Measurements from ENCODE around the gene GPRC5C. TPM values are rescaled to one million over a fixed set of nuclear protein-coding genes. Genes with fewer than 3 reads are reported as not detected.

Gene GPRC5C
- total RNA-seq: 62.9 TPM

DNA sequence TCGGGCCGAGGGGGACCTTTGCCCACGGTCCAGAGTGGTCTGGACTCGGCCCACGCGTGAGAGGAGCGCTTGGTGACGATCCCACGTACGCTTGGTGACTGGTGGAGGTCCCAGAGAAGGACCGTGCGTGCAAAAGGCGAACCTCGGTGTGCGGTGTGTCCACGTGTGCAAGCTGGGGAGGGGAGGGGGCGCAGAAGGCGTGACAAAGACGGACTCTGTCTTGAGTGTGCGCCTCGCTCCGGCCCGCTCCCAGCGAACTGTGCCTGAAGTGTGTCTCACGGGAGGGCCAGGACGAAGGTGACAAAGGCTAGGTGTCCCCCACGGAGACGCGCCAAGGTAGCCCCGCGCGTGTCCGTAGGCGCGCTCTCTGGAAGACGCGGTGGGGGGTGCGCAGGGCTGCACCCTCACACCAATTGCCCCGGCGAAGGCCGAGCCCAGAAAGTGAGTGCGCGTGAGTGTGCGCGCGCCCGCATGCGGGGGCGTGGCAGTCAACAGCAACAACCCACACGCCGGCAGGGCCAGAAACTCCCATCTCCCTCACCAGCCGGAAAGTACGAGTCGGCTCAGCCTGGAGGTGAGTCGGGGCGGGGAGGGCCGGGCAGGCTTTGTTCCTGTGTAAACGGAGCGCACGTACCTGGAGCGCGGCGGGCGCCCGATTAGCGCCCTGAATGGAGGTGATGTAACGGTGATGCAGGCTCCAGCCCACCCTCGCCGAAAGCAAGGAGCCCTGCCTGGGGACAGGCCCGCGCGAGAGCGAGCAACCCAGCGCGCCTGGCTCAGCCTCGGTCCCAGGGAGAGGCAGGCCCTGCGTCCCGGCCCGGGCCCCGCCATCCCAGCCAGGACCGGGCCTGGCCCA is at the start of gene GPRC5C:
Gene GPRC5C, plus strand, starts transcription at position 521 of the 856 bp plus-strand sequence. CDS start 7,689 bp downstream, outside the sequence.
- intact Hi-C loops (cut with DNase I): no loop called here
- peak; percentile 78 for DNase-seq (ENCODE audit: low spot score)
- ATAC-seq: peak; percentile 80

- intact Hi-C loops (cut with DNase I): loop anchor here (5.0 kb wide), 1 partner anchor 74 kb away; no protein-coding TSS in a partner anchor
- ATAC-seq: no peak
- no peak for DNase-seq (ENCODE audit: low spot score)
These were observed 48.7 kb upstream of the GPRC5C start for GRCh38 chr17:74383141-74383540.

- intact Hi-C loops (cut with DNase I): no loop called here
- ATAC-seq (no peak), DNase-seq (ENCODE audit: low spot score) (no peak)
These were observed 46.7 kb upstream of the GPRC5C start for GRCh38 chr17:74385201-74385600.

DNA sequence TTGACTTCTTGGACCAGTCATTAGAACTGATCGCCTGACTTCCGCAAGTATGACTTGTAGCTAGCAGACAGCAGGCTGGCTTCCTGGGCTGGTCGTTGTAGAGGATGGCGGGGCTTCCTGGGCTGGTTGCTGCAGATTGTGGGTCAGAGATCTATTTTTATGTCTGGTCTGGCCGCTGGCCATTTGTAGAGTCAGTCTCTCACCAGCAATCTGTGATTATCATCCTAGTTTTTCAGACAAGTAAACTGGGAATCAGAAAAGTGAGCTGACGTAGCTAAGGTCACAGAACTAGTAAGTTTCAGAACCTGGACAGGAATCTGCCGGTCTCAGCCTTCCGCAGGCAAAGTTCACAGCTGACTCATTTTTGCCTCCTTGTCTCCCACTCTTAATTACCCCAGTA is 45.5 kb upstream of the GPRC5C start:
- intact Hi-C loops (cut with DNase I): no loop called here
- no peak for ATAC-seq
- no peak for DNase-seq (ENCODE audit: low spot score)

GRCh38 chr17:74387365-74388218 is 44.3 kb upstream of the GPRC5C start:
- ATAC-seq (no peak), DNase-seq (ENCODE audit: low spot score) (no peak)
- intact Hi-C loops (cut with DNase I): no loop called here

- ATAC-seq (no peak), DNase-seq (ENCODE audit: low spot score) (no peak)
- intact Hi-C loops (cut with DNase I): no loop called here
These were observed 42.7 kb upstream of the GPRC5C start for GRCh38 chr17:74389084-74389753.

GRCh38 chr17:74389937-74390679 is 41.8 kb upstream of the GPRC5C start:
- ATAC-seq: no peak
- no peak for DNase-seq (ENCODE audit: low spot score)
- intact Hi-C loops (cut with DNase I): no loop called here

DNA sequence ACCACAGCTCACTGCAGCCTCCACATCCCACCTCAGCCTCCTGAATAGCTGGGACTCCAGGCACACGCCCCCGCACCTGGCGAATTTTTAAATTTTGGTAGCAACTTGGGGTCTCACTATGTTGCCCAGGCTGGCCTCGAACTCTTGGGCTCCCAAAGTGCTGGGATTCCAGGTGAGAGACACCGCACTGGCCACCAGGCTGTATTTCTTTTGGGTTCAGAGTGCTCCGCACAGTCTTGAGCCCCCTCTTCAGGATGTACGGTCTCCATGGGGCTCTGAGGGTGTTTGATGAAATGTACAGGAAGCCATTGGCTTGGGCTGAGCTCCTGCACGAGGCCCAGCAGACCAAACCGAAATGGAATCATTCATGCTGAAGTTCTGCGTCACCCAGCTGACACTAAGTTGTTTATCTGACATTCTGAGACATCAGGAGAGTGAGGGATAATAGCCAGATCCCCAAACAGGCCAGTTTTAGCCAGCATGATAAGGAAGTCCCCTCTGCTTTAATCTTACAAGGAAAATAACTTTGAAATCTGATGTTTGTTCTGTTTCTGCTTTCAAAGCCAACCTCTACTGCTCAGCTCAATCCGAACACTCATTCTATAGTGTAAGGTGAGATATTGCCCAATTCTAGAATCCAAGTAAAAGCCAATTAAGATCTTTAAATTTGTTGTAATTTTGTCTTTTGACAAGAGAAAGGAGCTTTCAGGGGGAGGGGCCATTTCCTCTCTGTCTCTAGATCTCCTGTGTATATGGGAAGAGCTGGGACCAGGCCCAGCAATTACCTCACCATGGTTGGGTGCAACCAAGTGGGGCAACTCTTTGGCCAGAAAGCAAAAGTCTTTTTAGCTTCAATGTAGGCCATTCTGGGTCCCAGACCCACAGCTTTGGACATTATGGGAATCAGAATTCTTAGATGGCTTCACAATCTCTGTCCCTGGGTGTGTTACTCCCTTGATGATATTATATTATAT is 40.9 kb upstream of the GPRC5C start:
- intact Hi-C loops (cut with DNase I): no loop called here
- DNase-seq (ENCODE audit: low spot score) (no peak), ATAC-seq (no peak)

DNA sequence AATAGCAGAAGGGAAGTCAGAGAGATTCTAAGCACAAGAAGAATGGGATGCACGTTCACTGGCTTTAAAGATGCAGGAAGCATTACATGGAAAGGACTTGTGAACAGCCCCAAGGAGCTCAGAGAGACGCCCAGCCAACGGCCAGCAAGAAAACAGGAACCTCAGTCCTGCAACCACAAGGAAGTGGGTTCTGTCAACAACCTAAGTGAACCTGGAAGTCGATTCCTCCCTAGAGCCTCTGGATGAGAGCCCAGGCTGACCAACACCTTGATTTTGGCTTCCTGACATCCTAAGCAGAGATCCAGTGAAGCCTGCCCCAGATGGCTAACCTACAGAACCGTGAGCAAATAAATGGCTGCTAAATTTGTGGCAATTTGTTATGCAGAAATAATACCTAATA is 40.1 kb upstream of the GPRC5C start:
- ATAC-seq (no peak), DNase-seq (ENCODE audit: low spot score) (no peak)
- intact Hi-C loops (cut with DNase I): no loop called here

- ATAC-seq: no peak
- no peak for DNase-seq (ENCODE audit: low spot score)
- intact Hi-C loops (cut with DNase I): no loop called here
These were observed 39.0 kb upstream of the GPRC5C start for GRCh38 chr17:74392848-74393247.

- intact Hi-C loops (cut with DNase I): no loop called here
- ATAC-seq: no peak
- DNase-seq (ENCODE audit: low spot score): no peak
These were observed 38.4 kb upstream of the GPRC5C start for GRCh38 chr17:74393346-74393942.

DNA sequence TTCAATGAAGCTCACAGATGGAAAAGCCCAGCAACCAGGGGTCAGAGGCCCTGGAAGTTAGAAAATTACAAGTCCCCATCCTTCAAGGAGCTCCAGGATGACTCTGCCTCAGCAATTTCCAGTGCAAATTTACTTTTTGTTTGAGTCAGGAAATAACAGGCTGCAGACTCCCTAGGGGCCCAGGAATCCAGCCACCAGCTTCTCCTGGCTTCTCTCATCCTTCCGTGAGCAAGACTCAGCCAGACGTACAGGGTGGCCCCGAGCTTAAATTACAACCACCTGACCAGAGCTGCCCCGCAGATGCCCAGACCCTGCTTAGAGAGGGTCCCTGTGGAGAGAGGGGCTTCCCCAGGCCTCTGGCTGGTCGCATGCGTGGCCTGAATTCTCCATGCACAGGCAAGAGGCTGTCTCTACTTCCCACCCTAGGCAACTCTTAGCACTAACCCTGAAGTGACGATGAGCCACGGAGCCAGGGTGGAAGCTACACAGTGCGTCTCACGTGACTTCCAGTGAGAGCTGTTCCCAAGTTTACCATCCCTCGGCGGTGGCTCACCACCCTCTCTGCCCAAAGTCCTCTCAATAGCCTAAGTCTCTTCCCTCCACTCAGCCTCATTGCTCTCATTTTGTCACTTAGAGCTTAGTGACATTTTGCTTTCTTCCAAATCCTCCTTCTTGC is 37.5 kb upstream of the GPRC5C start:
- ATAC-seq (no peak), DNase-seq (ENCODE audit: low spot score) (no peak)
- intact Hi-C loops (cut with DNase I): no loop called here

GRCh38 chr17:74394977-74395376 is 36.9 kb upstream of the GPRC5C start:
- DNase-seq (ENCODE audit: low spot score) (no peak), ATAC-seq (no peak)
- intact Hi-C loops (cut with DNase I): no loop called here

- intact Hi-C loops (cut with DNase I): no loop called here
- no peak for ATAC-seq
These were observed 35.3 kb upstream of the GPRC5C start for GRCh38 chr17:74396567-74396966.

GRCh38 chr17:74402048-74402447 is 29.8 kb upstream of the GPRC5C start:
- ATAC-seq (no peak), DNase-seq (ENCODE audit: low spot score) (no peak)
- intact Hi-C loops (cut with DNase I): no loop called here

More at GRCh38 chr17:74396567-74396966, 35.3 kb upstream of the GPRC5C start:
- no peak for DNase-seq (ENCODE audit: low spot score)

GRCh38 chr17:74403512-74404137 is 28.3 kb upstream of the GPRC5C start:
- ATAC-seq (no peak), DNase-seq (ENCODE audit: low spot score) (no peak)
- intact Hi-C loops (cut with DNase I): no loop called here
